ENCODE data around the gene PRIMA1. TPM values are rescaled to one million over a fixed set of nuclear protein-coding genes. Genes with fewer than 3 reads are reported as not detected.

The PRIMA1 gene
- total and polyA plus RNA-seq, 4 donors: 0.38 to 8.9 (median 3.7) TPM

GRCh38 chr14:93778453-93778852 is 9.8 kb downstream of the PRIMA1 start:
- intact Hi-C loops (cut with DNase I): no loop called here
- H3K4me1 ChIP-seq (ENCODE audit: control insufficient read depth in 1 of 2, insufficient read depth in 2 of 2, low read length in 2 of 2): no peaks in the 10 kb centered on the region
- no peaks in the 10 kb centered on the region for H3K27me3 ChIP-seq (ENCODE audit: control insufficient read depth in 1 of 2, insufficient read depth in 2 of 2, low read length in 1 of 2)
- ATAC-seq (ENCODE audit: low FRiP score) (no peak), DNase-seq (no peak)
- no peak overlapping the region for H3K27ac ChIP-seq (ENCODE audit: low read depth in 1 of 2, low read length in 2 of 2)
- WGBS, 2 donors: 32 to 38% methylated on average over 8 of the region's 8 CpGs
- no peaks in the 10 kb centered on the region for H3K36me3 ChIP-seq (ENCODE audit: control insufficient read depth in 1 of 2, insufficient read depth in 2 of 2, low read length in 1 of 2)
- no peak overlapping the region for H3K4me3 ChIP-seq (ENCODE audit: low read length in 2 of 2)
- no peaks in the 10 kb centered on the region for H3K9me3 ChIP-seq (ENCODE audit: control insufficient read depth, low read length)

GRCh38 chr14:93775744-93776143 is 12.5 kb downstream of the PRIMA1 start:
- Histone ChIP-seq H3K4me1 (ENCODE audit: control insufficient read depth in 1 of 2, insufficient read depth in 2 of 2, low read length in 2 of 2) (no peaks in the 10 kb centered on the region), H3K9me3 (ENCODE audit: control insufficient read depth, low read length) (no peaks in the 10 kb centered on the region), H3K27me3 (ENCODE audit: control insufficient read depth in 1 of 2, insufficient read depth in 2 of 2, low read length in 1 of 2) (no peaks in the 10 kb centered on the region), H3K36me3 (ENCODE audit: control insufficient read depth in 1 of 2, insufficient read depth in 2 of 2, low read length in 1 of 2) (no peaks in the 10 kb centered on the region), H3K4me3 (ENCODE audit: low read length in 2 of 2) (no peak overlapping the region), H3K27ac (ENCODE audit: low read depth in 1 of 2, low read length in 2 of 2) (no peak overlapping the region)
- ATAC-seq (ENCODE audit: low FRiP score) (no peak), DNase-seq (no peak)
- 74 to 80% methylated on average over 3 of the region's 3 CpGs for WGBS, 2 donors
- intact Hi-C loops (cut with DNase I): no loop called here

GRCh38 chr14:93775158-93775557 is 13.1 kb downstream of the PRIMA1 start:
- Histone ChIP-seq H3K9me3 (ENCODE audit: control insufficient read depth, low read length) (no peaks in the 10 kb centered on the region), H3K4me3 (ENCODE audit: low read length in 2 of 2) (no peak overlapping the region), H3K36me3 (ENCODE audit: control insufficient read depth in 1 of 2, insufficient read depth in 2 of 2, low read length in 1 of 2) (no peaks in the 10 kb centered on the region), H3K27me3 (ENCODE audit: control insufficient read depth in 1 of 2, insufficient read depth in 2 of 2, low read length in 1 of 2) (no peaks in the 10 kb centered on the region), H3K27ac (ENCODE audit: low read depth in 1 of 2, low read length in 2 of 2) (no peak overlapping the region), H3K4me1 (ENCODE audit: control insufficient read depth in 1 of 2, insufficient read depth in 2 of 2, low read length in 2 of 2) (no peaks in the 10 kb centered on the region)
- intact Hi-C loops (cut with DNase I): no loop called here
- 94 to 96% methylated on average over 2 of the region's 2 CpGs for WGBS, 2 donors
- ATAC-seq (ENCODE audit: low FRiP score) (no peak), DNase-seq (no peak)

GRCh38 chr14:93772263-93772662 is 16.0 kb downstream of the PRIMA1 start:
- WGBS, 2 donors: 17 to 21% methylated on average over 5 of the region's 5 CpGs
- DNase-seq: peak; percentile 68 to 87
- Histone ChIP-seq H3K9me3 (ENCODE audit: control insufficient read depth, low read length) (no peaks in the 10 kb centered on the region), H3K27ac (ENCODE audit: low read depth in 1 of 2, low read length in 2 of 2) (peak overlapping the region in 1 of 2 donors; percentile 29), H3K4me1 (ENCODE audit: control insufficient read depth in 1 of 2, insufficient read depth in 2 of 2, low read length in 2 of 2) (no peaks in the 10 kb centered on the region), H3K27me3 (ENCODE audit: control insufficient read depth in 1 of 2, insufficient read depth in 2 of 2, low read length in 1 of 2) (no peaks in the 10 kb centered on the region), H3K36me3 (ENCODE audit: control insufficient read depth in 1 of 2, insufficient read depth in 2 of 2, low read length in 1 of 2) (no peaks in the 10 kb centered on the region), H3K4me3 (ENCODE audit: low read length in 2 of 2) (no peak overlapping the region)
- intact Hi-C loops (cut with DNase I): no loop called here
- ATAC-seq (ENCODE audit: low FRiP score): peak; percentile 71

GRCh38 chr14:93765970-93766369 is 22.3 kb downstream of the PRIMA1 start:
- Histone ChIP-seq H3K4me1 (ENCODE audit: control insufficient read depth in 1 of 2, insufficient read depth in 2 of 2, low read length in 2 of 2) (no peaks in the 10 kb centered on the region), H3K4me3 (ENCODE audit: low read length in 2 of 2) (no peak overlapping the region), H3K27ac (ENCODE audit: low read depth in 1 of 2, low read length in 2 of 2) (no peak overlapping the region), H3K27me3 (ENCODE audit: control insufficient read depth in 1 of 2, insufficient read depth in 2 of 2, low read length in 1 of 2) (no peaks in the 10 kb centered on the region), H3K36me3 (ENCODE audit: control insufficient read depth in 1 of 2, insufficient read depth in 2 of 2, low read length in 1 of 2) (no peaks in the 10 kb centered on the region), H3K9me3 (ENCODE audit: control insufficient read depth, low read length) (no peaks in the 10 kb centered on the region)
- intact Hi-C loops (cut with DNase I): no loop called here
- no peak for DNase-seq
- WGBS, 2 donors: 59 to 70% methylated on average over 3 of the region's 3 CpGs
- no peak for ATAC-seq (ENCODE audit: low FRiP score)

- H3K36me3 ChIP-seq (ENCODE audit: control insufficient read depth in 1 of 2, insufficient read depth in 2 of 2, low read length in 1 of 2): no peaks in the 10 kb centered on the region
- no peak overlapping the region for H3K4me3 ChIP-seq (ENCODE audit: low read length in 2 of 2)
- DNase-seq (no peak), ATAC-seq (ENCODE audit: low FRiP score) (no peak)
- no peak overlapping the region for H3K27ac ChIP-seq (ENCODE audit: low read depth in 1 of 2, low read length in 2 of 2)
- H3K9me3 ChIP-seq (ENCODE audit: control insufficient read depth, low read length): no peaks in the 10 kb centered on the region
- no peaks in the 10 kb centered on the region for H3K27me3 ChIP-seq (ENCODE audit: control insufficient read depth in 1 of 2, insufficient read depth in 2 of 2, low read length in 1 of 2)
- H3K4me1 ChIP-seq (ENCODE audit: control insufficient read depth in 1 of 2, insufficient read depth in 2 of 2, low read length in 2 of 2): no peaks in the 10 kb centered on the region
- intact Hi-C loops (cut with DNase I): no loop called here
- WGBS, 2 donors: 74 to 82% methylated on average over 4 of the region's 4 CpGs
Measured at GRCh38 chr14:93765155-93765554, 23.1 kb downstream of the PRIMA1 start.

- no peaks in the 10 kb centered on the region for H3K27me3 ChIP-seq (ENCODE audit: control insufficient read depth in 1 of 2, insufficient read depth in 2 of 2, low read length in 1 of 2)
- 5 to 9% methylated on average over 8 of the region's 8 CpGs for WGBS, 2 donors
- H3K9me3 ChIP-seq (ENCODE audit: control insufficient read depth, low read length): no peaks in the 10 kb centered on the region
- ATAC-seq (ENCODE audit: low FRiP score) (peak; percentile 55), DNase-seq (no peak)
- intact Hi-C loops (cut with DNase I): no loop called here
- H3K36me3 ChIP-seq (ENCODE audit: control insufficient read depth in 1 of 2, insufficient read depth in 2 of 2, low read length in 1 of 2): no peaks in the 10 kb centered on the region
- no peaks in the 10 kb centered on the region for H3K4me1 ChIP-seq (ENCODE audit: control insufficient read depth in 1 of 2, insufficient read depth in 2 of 2, low read length in 2 of 2)
- H3K27ac ChIP-seq (ENCODE audit: low read depth in 1 of 2, low read length in 2 of 2): no peak overlapping the region
- H3K4me3 ChIP-seq (ENCODE audit: low read length in 2 of 2): no peak overlapping the region
Measured at GRCh38 chr14:93764211-93764659, 24.1 kb downstream of the PRIMA1 start.

- Histone ChIP-seq H3K4me1 (ENCODE audit: control insufficient read depth in 1 of 2, insufficient read depth in 2 of 2, low read length in 2 of 2) (no peaks in the 10 kb centered on the region), H3K27me3 (ENCODE audit: control insufficient read depth in 1 of 2, insufficient read depth in 2 of 2, low read length in 1 of 2) (no peaks in the 10 kb centered on the region), H3K27ac (ENCODE audit: low read depth in 1 of 2, low read length in 2 of 2) (no peak overlapping the region), H3K9me3 (ENCODE audit: control insufficient read depth, low read length) (no peaks in the 10 kb centered on the region), H3K4me3 (ENCODE audit: low read length in 2 of 2) (no peak overlapping the region), H3K36me3 (ENCODE audit: control insufficient read depth in 1 of 2, insufficient read depth in 2 of 2, low read length in 1 of 2) (no peaks in the 10 kb centered on the region)
- 2% methylated on average over 15 of the region's 15 CpGs for WGBS, 2 donors
- DNase-seq (peak; percentile 72 to 87), ATAC-seq (ENCODE audit: low FRiP score) (peak; percentile 88)
- intact Hi-C loops (cut with DNase I): no loop called here
Measured at GRCh38 chr14:93759719-93760307, 28.5 kb downstream of the PRIMA1 start.

- Histone ChIP-seq H3K36me3 (ENCODE audit: control insufficient read depth in 1 of 2, insufficient read depth in 2 of 2, low read length in 1 of 2) (no peaks in the 10 kb centered on the region), H3K27ac (ENCODE audit: low read depth in 1 of 2, low read length in 2 of 2) (no peak overlapping the region), H3K9me3 (ENCODE audit: control insufficient read depth, low read length) (no peaks in the 10 kb centered on the region), H3K4me3 (ENCODE audit: low read length in 2 of 2) (no peak overlapping the region), H3K4me1 (ENCODE audit: control insufficient read depth in 1 of 2, insufficient read depth in 2 of 2, low read length in 2 of 2) (no peaks in the 10 kb centered on the region), H3K27me3 (ENCODE audit: control insufficient read depth in 1 of 2, insufficient read depth in 2 of 2, low read length in 1 of 2) (no peaks in the 10 kb centered on the region)
- WGBS, 2 donors: 93 to 95% methylated on average over 12 of the region's 12 CpGs
- intact Hi-C loops (cut with DNase I): no loop called here
- ATAC-seq (ENCODE audit: low FRiP score) (no peak), DNase-seq (no peak)
Measured at GRCh38 chr14:93757206-93757605, 31.1 kb downstream of the PRIMA1 start.

All from aorta (tissue), 5 donors.